ENCODE results near the gene FLVCR2. TPM values are rescaled to one million over a fixed set of nuclear protein-coding genes. Genes with fewer than 3 reads are reported as not detected.

Gene FLVCR2
- total and polyA plus RNA-seq, 2 experiments from 2014 or later, result 1.4 to 3.1 TPM

DNA sequence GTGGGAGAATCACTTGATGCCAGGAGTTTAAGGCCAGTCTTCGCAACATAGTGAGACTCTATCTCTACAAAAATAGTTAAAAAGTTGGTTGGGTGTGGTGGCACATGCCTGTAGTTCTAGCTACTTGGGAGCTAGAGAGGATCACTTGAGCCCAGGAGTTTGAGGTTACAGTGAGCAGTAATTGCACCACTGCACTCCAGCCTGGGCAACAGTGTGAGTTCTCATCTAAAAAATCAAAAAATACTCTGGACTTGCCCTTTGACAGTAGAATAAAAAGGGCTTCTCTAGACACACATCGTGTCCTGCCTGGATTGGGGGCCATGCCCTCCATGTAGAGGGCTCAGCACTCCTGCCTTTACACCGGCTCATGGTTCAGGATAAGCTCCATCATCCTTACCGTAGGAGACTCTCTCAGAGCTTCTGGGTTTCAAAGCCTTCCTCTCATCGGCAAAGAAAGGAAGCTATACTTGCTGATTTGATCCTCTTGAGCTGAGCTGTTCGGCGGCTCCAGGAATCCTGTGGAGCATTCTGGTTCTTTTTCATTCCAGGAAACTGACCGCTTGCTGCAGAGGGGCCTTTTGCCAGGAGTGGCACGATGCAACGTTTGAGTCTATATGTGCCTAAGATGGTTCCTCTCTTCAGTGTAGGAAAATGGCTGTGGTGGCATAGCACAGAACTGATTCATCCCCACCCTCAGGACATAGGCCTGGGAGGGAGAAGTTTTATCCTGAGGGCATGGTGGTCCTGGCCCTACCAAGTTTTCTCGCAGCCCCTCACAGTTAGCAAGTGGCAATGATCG lies 29.6 kb downstream of the FLVCR2 start (continued):
- TF ChIP-seq, protein P1, sequence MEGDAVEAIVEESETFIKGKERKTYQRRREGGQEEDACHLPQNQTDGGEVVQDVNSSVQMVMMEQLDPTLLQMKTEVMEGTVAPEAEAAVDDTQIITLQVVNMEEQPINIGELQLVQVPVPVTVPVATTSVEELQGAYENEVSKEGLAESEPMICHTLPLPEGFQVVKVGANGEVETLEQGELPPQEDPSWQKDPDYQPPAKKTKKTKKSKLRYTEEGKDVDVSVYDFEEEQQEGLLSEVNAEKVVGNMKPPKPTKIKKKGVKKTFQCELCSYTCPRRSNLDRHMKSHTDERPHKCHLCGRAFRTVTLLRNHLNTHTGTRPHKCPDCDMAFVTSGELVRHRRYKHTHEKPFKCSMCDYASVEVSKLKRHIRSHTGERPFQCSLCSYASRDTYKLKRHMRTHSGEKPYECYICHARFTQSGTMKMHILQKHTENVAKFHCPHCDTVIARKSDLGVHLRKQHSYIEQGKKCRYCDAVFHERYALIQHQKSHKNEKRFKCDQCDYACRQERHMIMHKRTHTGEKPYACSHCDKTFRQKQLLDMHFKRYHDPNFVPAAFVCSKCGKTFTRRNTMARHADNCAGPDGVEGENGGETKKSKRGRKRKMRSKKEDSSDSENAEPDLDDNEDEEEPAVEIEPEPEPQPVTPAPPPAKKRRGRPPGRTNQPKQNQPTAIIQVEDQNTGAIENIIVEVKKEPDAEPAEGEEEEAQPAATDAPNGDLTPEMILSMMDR (conservative IDR thresholded peaks at IDR 0.05; ENCODE audit: low read depth in 2 of 2), result no peak
- no peak for TF ChIP-seq CREB1 (CRISPR knock-in tag; IDR thresholded peaks at IDR 0.05; ENCODE audit: low read depth)
- no peak for TF ChIP-seq ZNF331 (CRISPR knock-in tag; IDR thresholded peaks at IDR 0.05; ENCODE audit: low read depth)
- no peak for TF ChIP-seq EZH2phosphoT487 (IDR thresholded peaks at IDR 0.05; ENCODE audit: unreplicated experiment)
- no peak for TF ChIP-seq NANOG (IDR thresholded peaks at IDR 0.05; ENCODE audit: borderline replicate concordance)
- TF ChIP-seq, protein P2, sequence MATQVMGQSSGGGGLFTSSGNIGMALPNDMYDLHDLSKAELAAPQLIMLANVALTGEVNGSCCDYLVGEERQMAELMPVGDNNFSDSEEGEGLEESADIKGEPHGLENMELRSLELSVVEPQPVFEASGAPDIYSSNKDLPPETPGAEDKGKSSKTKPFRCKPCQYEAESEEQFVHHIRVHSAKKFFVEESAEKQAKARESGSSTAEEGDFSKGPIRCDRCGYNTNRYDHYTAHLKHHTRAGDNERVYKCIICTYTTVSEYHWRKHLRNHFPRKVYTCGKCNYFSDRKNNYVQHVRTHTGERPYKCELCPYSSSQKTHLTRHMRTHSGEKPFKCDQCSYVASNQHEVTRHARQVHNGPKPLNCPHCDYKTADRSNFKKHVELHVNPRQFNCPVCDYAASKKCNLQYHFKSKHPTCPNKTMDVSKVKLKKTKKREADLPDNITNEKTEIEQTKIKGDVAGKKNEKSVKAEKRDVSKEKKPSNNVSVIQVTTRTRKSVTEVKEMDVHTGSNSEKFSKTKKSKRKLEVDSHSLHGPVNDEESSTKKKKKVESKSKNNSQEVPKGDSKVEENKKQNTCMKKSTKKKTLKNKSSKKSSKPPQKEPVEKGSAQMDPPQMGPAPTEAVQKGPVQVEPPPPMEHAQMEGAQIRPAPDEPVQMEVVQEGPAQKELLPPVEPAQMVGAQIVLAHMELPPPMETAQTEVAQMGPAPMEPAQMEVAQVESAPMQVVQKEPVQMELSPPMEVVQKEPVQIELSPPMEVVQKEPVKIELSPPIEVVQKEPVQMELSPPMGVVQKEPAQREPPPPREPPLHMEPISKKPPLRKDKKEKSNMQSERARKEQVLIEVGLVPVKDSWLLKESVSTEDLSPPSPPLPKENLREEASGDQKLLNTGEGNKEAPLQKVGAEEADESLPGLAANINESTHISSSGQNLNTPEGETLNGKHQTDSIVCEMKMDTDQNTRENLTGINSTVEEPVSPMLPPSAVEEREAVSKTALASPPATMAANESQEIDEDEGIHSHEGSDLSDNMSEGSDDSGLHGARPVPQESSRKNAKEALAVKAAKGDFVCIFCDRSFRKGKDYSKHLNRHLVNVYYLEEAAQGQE (IDR thresholded peaks at IDR 0.05; ENCODE audit: unreplicated experiment), result no peak

DNA sequence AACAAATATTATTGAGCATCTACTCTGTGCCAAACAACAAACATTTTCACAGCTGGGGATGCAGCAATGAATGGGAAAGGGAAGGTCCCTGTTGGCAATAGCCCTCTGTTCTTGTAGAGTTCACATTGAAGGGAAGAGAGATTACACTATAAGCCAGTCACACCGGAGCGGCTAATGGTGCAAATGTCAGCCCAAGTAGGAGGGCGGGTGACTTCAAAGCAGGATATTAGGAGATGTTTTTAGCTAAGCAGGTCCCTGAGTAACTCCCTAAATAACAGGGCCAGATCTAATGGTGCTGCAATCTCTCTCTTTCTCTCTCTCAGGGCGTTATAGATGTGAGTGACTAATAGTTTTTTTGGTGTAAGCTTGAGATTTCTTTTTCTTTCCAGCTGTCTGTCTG lies 30.7 kb downstream of the FLVCR2 start:
- ATAC-seq (no peak), DNase-seq (ENCODE audit: low spot score) (no peak)
- no peak overlapping the region for H3K27ac ChIP-seq (ENCODE audit: low read depth)
- H3K4me3 ChIP-seq, result no peak overlapping the region
- Mint-ChIP-seq H3K27ac (no peak overlapping the region; the same call in 1 of the 2 replicates), H3K9me3 (no peaks in the 10 kb centered on the region), H3K36me3 (ENCODE audit: low read depth) (no peaks in the 10 kb centered on the region; the same call in 1 of the 3 replicates), H3K27me3 (ENCODE audit: insufficient read depth, low read depth, poor library complexity) (peaks cover 2% of the 10 kb centered on the region), H3K4me3 (no peak overlapping the region), H3K4me1 (no peaks in the 10 kb centered on the region)
- H2AFZ ChIP-seq, result no peak overlapping the region
- H3K79me2 ChIP-seq (replicated peaks; ENCODE audit: insufficient read depth), result no peaks in the 10 kb centered on the region
- TF ChIP-seq, protein P1 (conservative IDR thresholded peaks at IDR 0.05; ENCODE audit: low read depth in 2 of 2), result no peak
- no peak for TF ChIP-seq ZNF114 (CRISPR knock-in tag; IDR thresholded peaks at IDR 0.05)
- no peak for TF ChIP-seq EZH2 (IDR thresholded peaks at IDR 0.05; ENCODE audit: low read depth, unreplicated experiment)
- no peak for TF ChIP-seq STAT1 (IDR thresholded peaks at IDR 0.05; ENCODE audit: unreplicated experiment)
- TF ChIP-seq, protein P3, sequence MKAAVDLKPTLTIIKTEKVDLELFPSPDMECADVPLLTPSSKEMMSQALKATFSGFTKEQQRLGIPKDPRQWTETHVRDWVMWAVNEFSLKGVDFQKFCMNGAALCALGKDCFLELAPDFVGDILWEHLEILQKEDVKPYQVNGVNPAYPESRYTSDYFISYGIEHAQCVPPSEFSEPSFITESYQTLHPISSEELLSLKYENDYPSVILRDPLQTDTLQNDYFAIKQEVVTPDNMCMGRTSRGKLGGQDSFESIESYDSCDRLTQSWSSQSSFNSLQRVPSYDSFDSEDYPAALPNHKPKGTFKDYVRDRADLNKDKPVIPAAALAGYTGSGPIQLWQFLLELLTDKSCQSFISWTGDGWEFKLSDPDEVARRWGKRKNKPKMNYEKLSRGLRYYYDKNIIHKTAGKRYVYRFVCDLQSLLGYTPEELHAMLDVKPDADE (IDR thresholded peaks at IDR 0.05), result no peak
- no peak for TF ChIP-seq EZH2phosphoT487 (IDR thresholded peaks at IDR 0.05; ENCODE audit: unreplicated experiment)
- no peak for TF ChIP-seq POLR2AphosphoS5 (IDR thresholded peaks at IDR 0.05; ENCODE audit: low read depth)
- H3K27me3 ChIP-seq (ENCODE audit: insufficient read depth), result no peaks in the 10 kb centered on the region
- H3K36me3 ChIP-seq (ENCODE audit: insufficient read depth), result no peaks in the 10 kb centered on the region
- H3F3A ChIP-seq (replicated peaks; ENCODE audit: low read depth), result no peaks in the 10 kb centered on the region
- no peaks in the 10 kb centered on the region for H3K4me1 ChIP-seq (ENCODE audit: insufficient read depth)
- 0 out of 2 replicates have a peak, but pooled peaks cover 2% of the 10 kb centered on the region for H3K9me2 ChIP-seq (ENCODE audit: insufficient read depth)
- H4K20me1 ChIP-seq (replicated peaks; ENCODE audit: insufficient read depth), result no peaks in the 10 kb centered on the region
- no peak overlapping the region for H3K4me2 ChIP-seq
